ENCODE measurements around the gene CNRIP1.

DNA sequence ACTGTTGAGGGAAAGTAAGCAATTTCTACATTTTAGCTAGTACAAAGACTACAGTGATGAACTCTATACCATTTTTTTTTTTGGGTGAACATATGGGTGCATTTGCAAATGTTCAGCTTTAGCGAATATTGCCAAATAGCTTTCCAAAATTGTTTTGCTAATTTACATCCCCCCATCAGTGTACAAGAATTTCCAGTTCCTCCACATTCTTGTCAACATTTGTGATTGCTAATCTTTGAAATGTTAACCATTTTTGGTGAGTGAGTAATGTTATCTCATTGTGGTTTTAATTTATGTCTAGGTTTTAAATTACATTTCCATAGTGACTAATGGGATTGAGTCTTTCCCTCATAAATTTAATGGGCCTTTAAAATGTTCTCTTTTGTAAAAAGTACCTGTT, 16.4 kb upstream of the CNRIP1 start:
- TF ChIP-seq, protein P1, sequence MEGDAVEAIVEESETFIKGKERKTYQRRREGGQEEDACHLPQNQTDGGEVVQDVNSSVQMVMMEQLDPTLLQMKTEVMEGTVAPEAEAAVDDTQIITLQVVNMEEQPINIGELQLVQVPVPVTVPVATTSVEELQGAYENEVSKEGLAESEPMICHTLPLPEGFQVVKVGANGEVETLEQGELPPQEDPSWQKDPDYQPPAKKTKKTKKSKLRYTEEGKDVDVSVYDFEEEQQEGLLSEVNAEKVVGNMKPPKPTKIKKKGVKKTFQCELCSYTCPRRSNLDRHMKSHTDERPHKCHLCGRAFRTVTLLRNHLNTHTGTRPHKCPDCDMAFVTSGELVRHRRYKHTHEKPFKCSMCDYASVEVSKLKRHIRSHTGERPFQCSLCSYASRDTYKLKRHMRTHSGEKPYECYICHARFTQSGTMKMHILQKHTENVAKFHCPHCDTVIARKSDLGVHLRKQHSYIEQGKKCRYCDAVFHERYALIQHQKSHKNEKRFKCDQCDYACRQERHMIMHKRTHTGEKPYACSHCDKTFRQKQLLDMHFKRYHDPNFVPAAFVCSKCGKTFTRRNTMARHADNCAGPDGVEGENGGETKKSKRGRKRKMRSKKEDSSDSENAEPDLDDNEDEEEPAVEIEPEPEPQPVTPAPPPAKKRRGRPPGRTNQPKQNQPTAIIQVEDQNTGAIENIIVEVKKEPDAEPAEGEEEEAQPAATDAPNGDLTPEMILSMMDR (IDR thresholded peaks at IDR 0.05 in 2 of 3, conservative IDR thresholded peaks at IDR 0.05 in 1 of 3; ENCODE audit: borderline replicate concordance in 1 of 3, insufficient read depth in 1 of 3, low read depth in 2 of 3, low read length in 2 of 3): no peak
- no peak for TF ChIP-seq REST (IDR thresholded peaks at IDR 0.05; ENCODE audit: low read depth)
- TF ChIP-seq ZNF274 (IDR thresholded peaks at IDR 0.05; ENCODE audit: low read depth, low read length): no peak
- no peak for TF ChIP-seq ATF3 (IDR thresholded peaks at IDR 0.05)
- peak; percentile 68 for TF ChIP-seq SRF (IDR thresholded peaks at IDR 0.05; ENCODE audit: low read depth)
- TF ChIP-seq SP1 (IDR thresholded peaks at IDR 0.05; ENCODE audit: low read depth): peak; percentile 61
- no peak for TF ChIP-seq EGR1 (IDR thresholded peaks at IDR 0.05; ENCODE audit: low read depth)
- TF ChIP-seq EZH2 (IDR thresholded peaks at IDR 0.05): no peak
- no peak for TF ChIP-seq RAD21 (IDR thresholded peaks at IDR 0.05; ENCODE audit: low read depth)
